ENCODE measurements around the gene RFK. TPM values are rescaled to one million over a fixed set of nuclear protein-coding genes. Genes with fewer than 3 reads are reported as not detected.

The RFK gene
- total RNA-seq, 1 experiment from 2014 or later = 33.2 TPM

- POLR2A ChIA-PET = no interaction called here
- in situ Hi-C loops (cut with HindIII; ENCODE audit: low pct_unique_long_range_greater_than_20kb, low sequenced_read_pairs) = no loop called here
- no peak for ATAC-seq
Observed at GRCh38 chr9:76417394-76417793, 23.2 kb upstream of the RFK start.

GRCh38 chr9:76415731-76416130 lies 21.5 kb upstream of the RFK start:
- ChIA-PET POLR2A (no interaction called here), CTCF (no interaction called here)
- no peaks in the 10 kb centered on the region for H3K9me3 ChIP-seq (ENCODE audit: control insufficient read depth, insufficient read depth, low read depth, low read length)
- no peak for DNase-seq (ENCODE audit: low read depth, low spot score)
- no peak overlapping the region for H3K27ac ChIP-seq (ENCODE audit: low read length)
- no peaks in the 10 kb centered on the region for H3K4me1 ChIP-seq (ENCODE audit: control insufficient read depth, insufficient read depth, low read length)
- H3K36me3 ChIP-seq (ENCODE audit: control insufficient read depth, insufficient read depth, low read length) = no peaks in the 10 kb centered on the region
- no peaks in the 10 kb centered on the region for H3K27me3 ChIP-seq (ENCODE audit: control insufficient read depth, insufficient read depth, low read length)
- BruUV-seq (replicated peaks) = no TSS peak
- no peak for ATAC-seq
- no peak overlapping the region for H3K4me3 ChIP-seq (ENCODE audit: low read depth in 2 of 2, low read length in 2 of 2)
- TF ChIP-seq SIN3A (IDR thresholded peaks at IDR 0.05; ENCODE audit: borderline replicate concordance, insufficient read depth, low read depth, low read length) = no peak
- TF ChIP-seq CTCF (IDR thresholded peaks at IDR 0.05) = no peak
- no peak for TF ChIP-seq REST (IDR thresholded peaks at IDR 0.05; ENCODE audit: insufficient read depth in 1 of 2, low read depth in 2 of 2, low read length in 1 of 2)
- TF ChIP-seq POLR2AphosphoS5 (IDR thresholded peaks at IDR 0.05; ENCODE audit: low read depth, low read length) = no peak
- no peak for TF ChIP-seq TCF7L2 (IDR thresholded peaks at IDR 0.05; ENCODE audit: low read depth, low read length)
- intact Hi-C loops (cut with micrococcal nuclease; ENCODE audit: unreplicated experiment) = no loop called here
- in situ Hi-C loops (cut with HindIII; ENCODE audit: low pct_unique_long_range_greater_than_20kb, low sequenced_read_pairs) = no loop called here

More at GRCh38 chr9:76417394-76417793, 23.2 kb upstream of the RFK start:
- Histone ChIP-seq H3K27ac (ENCODE audit: low read length) (no peak overlapping the region), H3K4me1 (ENCODE audit: control insufficient read depth, insufficient read depth, low read length) (no peaks in the 10 kb centered on the region), H3K36me3 (ENCODE audit: control insufficient read depth, insufficient read depth, low read length) (no peaks in the 10 kb centered on the region), H3K9me3 (ENCODE audit: control insufficient read depth, insufficient read depth, low read depth, low read length) (no peaks in the 10 kb centered on the region), H3K4me3 (ENCODE audit: low read depth in 2 of 2, low read length in 2 of 2) (no peak overlapping the region), H3K27me3 (ENCODE audit: control insufficient read depth, insufficient read depth, low read length) (no peaks in the 10 kb centered on the region)
- no peak for DNase-seq (ENCODE audit: low read depth, low spot score)
- CTCF ChIA-PET = no interaction called here
- intact Hi-C loops (cut with micrococcal nuclease; ENCODE audit: unreplicated experiment) = no loop called here
- no TSS peak for BruUV-seq (replicated peaks)
- TF ChIP-seq REST (IDR thresholded peaks at IDR 0.05; ENCODE audit: insufficient read depth in 1 of 2, low read depth in 2 of 2, low read length in 1 of 2) (no peak), SIN3A (IDR thresholded peaks at IDR 0.05; ENCODE audit: borderline replicate concordance, insufficient read depth, low read depth, low read length) (no peak), TCF7L2 (IDR thresholded peaks at IDR 0.05; ENCODE audit: low read depth, low read length) (no peak), POLR2AphosphoS5 (IDR thresholded peaks at IDR 0.05; ENCODE audit: low read depth, low read length) (no peak), CTCF (IDR thresholded peaks at IDR 0.05) (no peak)
